Tracheal epithelial cell (primary cell): ENCODE data around the gene CSRP3. TPM values are rescaled to one million over a fixed set of nuclear protein-coding genes. Genes with fewer than 3 reads are reported as not detected.

Experiments used
- total RNA-seq: library from RNA; depleted of rRNA; stranded (reverse); fragments of >200 nt; gene quantifications from 2 replicates; pipeline ENCODE4 v1.2.1, GENCODE V29; 2014

CSRP3 gene
- total RNA-seq = not detected in 2 replicates

DNA sequence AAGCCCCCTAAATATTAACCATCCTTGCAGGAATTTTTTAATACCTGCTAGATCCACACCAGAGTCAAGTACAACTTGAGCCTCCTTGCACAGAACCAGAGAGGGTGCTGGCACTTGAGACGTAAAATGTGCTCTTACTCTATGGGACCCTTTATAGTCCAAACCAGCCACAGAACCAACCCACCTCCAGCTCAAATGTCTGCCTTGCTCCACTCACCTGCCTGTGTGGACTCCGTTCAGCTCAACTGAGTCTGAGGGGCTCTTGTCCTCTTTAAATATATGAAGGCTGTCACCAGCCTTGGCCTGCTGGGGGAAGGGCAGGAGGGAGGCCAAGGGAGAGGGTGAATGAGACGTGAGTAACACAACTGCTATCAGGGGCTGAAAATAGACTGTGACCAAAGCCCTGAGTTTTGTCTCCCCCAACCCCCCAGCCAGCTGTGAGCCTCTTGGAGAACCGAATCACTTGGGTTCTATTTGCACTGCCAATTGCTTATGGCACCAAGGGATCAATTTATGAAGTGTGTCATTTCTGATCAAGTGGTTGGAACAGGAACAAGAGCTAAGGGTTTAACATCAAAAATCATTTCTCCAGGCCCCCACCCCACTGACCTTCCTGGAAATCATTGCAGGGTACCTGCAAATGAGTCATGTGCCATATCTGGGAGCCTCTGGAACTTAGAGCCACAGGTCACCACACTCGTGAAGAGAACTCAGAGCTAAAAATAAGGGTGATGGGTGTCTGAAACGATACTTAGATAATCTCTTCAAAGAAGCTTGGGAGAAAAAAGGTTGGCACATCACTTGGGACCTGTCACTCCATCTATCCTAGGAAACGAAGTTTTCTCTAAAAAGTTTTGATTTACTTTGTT, at the start of gene CSRP3:
Gene CSRP3 (minus strand): TSS at position 247 of the 869 bp plus-strand sequence. CDS start 9,535 bp downstream, outside the sequence.

DNA sequence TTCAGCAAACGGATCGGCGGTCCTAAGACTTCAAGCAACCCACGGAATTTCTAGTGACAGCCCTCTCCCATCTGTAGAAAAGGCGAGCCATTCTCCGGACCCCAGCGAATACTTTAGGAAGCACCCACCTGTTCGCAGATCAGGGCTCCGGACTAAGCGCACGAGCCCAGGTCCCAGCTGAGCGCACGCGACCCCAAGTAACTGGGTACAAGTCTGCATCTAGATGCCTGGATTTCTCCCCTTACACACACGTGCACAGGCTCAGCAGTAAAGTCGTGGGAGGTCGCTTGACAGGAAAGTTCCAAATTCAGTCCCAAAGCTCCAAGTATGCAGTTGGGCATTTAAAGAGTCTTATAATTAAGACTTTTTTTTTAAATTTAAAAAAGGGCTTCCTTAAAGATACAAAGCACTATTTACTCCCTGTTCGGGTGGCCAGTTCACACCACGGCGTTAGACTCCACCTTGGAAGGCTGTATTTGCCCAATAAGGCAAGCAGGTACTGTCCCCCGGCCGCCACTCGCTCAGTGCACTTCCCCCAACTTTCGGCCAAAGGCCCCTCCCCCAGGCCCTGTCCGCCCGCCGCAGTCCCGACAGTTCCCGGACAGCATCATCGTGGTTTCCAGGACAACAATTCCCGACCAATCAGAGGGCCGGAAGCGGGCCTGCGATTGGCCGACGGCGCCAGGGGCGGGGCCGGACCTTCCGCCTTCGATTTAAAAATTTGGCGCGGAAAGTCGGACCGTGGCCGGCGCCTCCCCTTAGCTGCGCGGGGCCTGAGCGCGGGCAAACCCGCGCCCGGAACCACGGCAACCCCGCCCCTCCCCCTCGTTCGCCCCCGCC, 38.9 kb upstream of the CSRP3 start, which contains the start of gene E2F8:
Gene E2F8 (minus strand): TSS at position 526 of the 840 bp plus-strand sequence. CDS start 824 bp downstream, outside the sequence.

Other genes with a start within 250 kb of the CSRP3 start
- not detected in 2 replicates for gene MRGPRX2, start 141.3 kb downstream of the CSRP3 start, total RNA-seq
- gene ZDHHC13, start 84.8 kb downstream of the CSRP3 start, total RNA-seq = 20.7 and 33.5 TPM in 2 replicates
- 1.4 and 1.5 TPM in 2 replicates for gene E2F8, start 39.0 kb upstream of the CSRP3 start, total RNA-seq